DMS 273 treated with DMSO at 0.1 percent for 48 hours (cell line): ENCODE data around the gene FAM124A.

ENCODE experiments used
- DNase-seq: peaks from one replicate; lab custom pipeline; 2025; lab: John Stamatoyannopoulos, UW

Gene FAM124A

DNA sequence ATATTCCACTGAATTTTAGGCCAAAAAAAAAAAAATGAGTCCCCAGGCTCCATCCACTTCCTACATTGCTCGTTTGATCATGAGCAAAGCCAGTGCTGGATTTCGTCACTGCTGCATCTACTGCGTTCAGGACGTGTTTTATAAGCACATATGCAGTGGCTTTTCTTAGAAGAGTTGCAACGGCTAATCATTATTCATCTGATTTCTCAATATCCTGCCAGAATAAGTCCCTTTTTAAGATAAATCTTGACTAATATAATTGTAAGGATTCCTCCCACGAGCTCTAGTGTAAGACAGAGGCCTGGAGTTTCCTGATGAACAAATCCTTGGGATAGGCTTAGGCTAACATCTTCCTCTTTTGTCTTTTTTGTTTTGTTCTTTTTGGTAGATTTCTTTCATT is 19.5 kb downstream of the FAM124A start:
- DNase-seq = no peak

DNA sequence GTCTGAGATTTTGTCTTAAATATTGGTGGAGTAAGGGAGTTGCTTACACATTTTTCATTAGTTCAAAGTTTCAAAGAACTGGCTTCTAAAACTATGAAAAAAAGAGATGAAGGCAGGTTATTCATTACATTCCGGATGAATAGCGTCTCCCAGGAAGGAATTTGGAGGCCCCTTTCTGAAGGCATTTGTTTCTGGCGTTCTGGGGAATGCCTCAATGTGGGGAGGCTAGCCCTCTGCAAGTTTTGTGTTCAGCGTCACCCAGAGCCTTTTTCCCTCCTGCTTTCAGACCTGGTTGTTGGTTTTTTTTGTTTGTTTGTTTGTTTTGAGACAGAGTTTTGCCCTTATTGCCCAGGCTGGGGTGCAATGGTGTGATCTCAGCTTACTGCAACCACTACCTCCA is 21.0 kb downstream of the FAM124A start:
- DNase-seq = no peak

DNA sequence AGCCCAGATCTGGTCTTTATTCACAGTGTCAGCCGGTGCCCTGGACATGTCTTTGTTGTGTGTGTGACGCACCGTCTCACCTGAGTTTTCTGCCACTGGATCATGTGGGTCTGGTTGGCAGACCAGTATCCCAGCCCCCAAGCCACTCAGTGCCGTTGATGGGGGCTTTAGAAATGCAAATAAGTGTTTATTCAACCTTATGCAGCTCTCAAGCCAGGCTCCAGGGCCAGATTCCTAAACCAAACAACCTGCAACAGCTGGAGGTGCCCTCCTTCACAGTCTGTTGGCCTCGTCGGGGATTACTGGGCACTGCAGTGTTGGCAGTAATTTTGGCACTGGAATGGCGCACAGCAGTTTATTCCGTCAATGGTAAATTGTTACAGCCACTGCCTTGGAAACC is 21.6 kb downstream of the FAM124A start:
- no peak for DNase-seq

DNA sequence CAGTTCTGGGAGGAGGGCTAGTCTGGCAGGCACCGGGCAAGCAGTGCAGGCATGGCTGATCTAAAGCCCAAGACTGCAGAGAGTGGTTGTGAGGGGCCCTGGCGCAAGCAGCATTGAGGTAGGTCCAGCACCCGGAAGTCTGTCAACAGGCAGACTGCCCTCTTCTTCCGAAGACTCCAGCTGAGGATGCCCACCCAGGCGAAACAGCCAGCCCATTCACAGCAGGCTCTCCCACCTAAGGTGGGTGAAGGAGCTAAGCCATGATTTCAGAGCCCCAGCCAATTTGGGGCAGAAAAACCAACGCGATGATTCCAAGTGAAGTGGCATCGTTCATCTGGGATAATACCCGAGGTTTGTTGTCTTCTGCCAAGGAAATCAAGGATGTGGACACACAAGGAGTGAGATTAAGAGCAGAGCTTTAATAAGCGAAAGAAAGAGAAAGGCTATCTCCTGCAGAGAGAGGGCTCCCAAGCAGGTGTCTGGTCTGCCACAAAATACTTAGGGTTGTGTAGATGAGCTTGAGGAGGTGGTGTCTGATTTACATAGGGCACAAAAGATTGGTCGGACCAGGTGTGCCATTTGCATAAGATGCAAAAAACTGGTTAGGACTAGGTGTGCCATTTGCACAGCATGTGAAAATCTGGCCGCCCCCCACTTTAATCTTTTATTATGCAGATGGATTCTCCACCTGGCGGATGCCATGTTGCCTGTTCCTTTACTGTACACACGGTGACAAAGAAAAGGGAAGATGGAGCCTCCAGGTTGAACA is 22.6 kb downstream of the FAM124A start:
- DNase-seq = no peak

GRCh38 chr13:51245583-51245982 is 23.4 kb downstream of the FAM124A start:
- no peak for DNase-seq

- DNase-seq = no peak
These were observed 23.8 kb downstream of the FAM124A start for GRCh38 chr13:51246025-51246417.

GRCh38 chr13:51246418-51247277 is 24.4 kb downstream of the FAM124A start:
- no peak for DNase-seq

DNA sequence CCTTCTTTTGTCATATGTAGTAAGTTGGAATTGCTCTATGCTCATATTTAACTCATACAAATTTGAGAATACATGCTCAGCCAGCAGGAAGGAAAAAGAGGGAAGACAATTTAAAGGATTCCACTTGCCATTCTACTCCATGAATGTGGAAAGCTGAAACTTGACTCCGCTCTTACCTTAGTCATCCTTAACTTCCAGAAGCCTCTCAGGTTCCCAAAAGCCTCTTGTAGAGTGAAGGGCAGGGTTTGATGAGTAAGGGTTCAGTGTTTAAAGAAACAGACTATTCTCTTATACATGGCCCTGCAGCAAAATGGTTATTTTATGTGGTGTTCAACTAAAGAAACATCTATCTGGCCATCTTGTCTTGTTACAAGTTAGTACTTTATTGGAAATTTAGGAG is 27.1 kb downstream of the FAM124A start:
- no peak for DNase-seq

GRCh38 chr13:51249770-51250741 is 27.9 kb downstream of the FAM124A start:
- DNase-seq = no peak

DNA sequence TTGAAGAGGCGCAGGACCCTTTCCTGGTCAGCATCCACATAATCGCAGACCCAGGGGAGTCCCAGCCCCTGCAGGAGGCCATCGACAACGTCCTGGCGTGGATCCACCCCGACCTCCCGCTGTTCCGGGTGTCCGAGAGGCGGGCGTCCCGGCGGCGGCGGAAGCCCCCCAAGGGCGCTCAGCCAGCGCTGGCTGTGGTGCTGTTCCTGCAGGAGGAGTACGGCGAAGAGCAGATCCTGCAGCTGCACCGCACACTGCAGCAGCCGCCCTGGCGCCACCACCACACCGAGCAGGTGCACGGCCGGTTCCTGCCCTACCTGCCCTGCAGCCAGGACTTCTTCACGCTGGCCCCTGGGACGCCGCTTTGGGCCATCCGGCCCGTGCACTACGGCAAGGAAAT is 29.3 kb downstream of the FAM124A start:
- no peak for DNase-seq

DNA sequence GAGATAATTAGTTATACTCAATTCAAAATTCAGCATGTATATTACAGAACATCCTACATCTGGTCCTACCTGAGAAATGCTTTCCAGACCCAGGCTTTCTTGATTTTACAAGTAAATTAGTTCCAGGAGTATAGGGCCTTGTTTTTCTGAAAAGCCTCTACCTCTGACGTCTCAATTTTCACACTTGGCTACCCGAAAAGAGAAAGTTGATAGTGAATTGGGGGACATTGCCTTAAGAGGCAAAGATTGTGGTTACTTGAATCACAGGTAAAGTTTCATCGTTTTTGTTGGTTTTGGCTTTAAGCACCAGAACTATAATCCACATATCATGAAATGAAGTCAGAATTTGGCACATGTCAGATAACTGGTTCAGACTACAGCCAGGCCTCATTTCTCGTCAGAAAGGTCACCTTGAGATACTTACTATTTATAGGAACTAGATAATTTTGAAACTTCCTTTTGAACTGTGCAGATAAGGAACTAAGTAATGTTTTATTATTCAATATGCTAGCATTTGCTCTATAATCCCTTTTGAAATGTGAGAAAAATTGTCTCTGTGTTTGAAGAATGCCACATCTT is 30.8 kb downstream of the FAM124A start:
- DNase-seq = no peak

GRCh38 chr13:51255556-51255955 is 33.4 kb downstream of the FAM124A start:
- DNase-seq = no peak

DNA sequence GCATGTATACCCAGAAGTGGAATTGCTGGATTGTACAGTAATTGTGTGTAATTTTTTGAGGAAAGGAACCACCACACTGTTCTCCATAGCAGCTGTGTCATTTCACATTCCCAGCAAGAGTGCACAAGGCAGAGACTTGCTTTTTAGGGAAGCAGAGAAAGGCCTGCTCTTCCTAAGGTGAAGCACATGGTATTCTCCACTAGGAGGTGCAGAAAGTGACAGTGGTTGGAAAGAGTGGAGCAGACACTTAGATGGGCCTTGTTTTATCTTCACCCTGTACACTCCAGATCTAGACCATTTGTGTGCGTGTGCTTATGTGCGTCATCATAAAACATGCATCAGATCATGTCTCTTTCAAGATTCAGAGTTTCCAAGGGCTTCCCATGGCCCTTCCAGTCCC is 35.0 kb downstream of the FAM124A start:
- DNase-seq = no peak

GRCh38 chr13:51258612-51259548 is 36.7 kb downstream of the FAM124A start:
- no peak for DNase-seq

DNA sequence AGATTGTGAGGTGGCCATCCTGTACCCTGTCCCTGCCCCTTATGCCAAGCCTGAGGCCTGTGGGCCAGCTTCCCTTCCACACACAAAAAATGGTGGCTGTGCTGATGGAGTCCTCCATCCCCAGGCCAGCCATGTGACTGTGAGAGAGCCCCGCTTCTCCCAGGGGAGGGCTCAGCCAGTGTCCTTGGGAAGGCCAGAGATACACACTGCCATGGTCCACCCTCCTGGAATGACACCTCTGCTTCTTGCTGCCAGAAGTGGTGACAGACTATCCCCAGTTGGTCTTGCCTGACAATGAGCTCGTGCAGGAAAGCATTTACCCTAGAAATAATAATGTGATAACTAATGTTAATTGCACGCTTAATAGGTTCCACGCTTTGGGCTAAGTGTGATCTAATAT is 38.0 kb downstream of the FAM124A start:
- no peak for DNase-seq

DNA sequence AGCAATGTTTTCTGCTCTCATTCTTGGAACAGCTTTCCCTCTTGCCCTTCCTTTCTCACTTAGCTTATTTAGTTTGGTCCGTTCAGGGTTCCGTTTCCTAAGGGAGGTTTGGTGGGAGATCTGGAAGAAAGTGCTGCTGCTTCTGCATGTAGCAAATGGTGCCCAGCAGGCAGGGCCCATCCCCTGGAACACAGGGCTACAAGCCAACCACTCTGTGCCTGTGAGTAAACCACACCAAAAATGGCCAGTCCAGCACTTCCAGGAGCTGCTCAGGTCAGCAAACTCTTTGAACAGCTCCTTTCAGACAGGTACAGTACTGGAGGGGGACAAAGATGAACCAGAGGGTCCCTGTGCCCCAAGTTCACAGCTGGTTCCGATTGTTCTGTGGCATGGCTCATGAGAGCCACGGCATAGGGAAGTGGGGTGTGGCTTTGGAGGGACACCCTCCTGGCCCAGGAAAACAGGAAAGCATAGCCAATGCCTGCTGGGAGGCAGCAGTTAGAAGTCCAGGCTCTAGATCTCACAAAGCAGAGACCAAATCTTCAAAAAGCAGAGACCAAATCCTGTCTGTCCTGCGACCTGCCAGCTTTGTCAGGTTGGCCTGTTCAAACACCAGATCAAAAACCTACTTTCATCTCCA is 39.5 kb downstream of the FAM124A start:
- DNase-seq = no peak

DNA sequence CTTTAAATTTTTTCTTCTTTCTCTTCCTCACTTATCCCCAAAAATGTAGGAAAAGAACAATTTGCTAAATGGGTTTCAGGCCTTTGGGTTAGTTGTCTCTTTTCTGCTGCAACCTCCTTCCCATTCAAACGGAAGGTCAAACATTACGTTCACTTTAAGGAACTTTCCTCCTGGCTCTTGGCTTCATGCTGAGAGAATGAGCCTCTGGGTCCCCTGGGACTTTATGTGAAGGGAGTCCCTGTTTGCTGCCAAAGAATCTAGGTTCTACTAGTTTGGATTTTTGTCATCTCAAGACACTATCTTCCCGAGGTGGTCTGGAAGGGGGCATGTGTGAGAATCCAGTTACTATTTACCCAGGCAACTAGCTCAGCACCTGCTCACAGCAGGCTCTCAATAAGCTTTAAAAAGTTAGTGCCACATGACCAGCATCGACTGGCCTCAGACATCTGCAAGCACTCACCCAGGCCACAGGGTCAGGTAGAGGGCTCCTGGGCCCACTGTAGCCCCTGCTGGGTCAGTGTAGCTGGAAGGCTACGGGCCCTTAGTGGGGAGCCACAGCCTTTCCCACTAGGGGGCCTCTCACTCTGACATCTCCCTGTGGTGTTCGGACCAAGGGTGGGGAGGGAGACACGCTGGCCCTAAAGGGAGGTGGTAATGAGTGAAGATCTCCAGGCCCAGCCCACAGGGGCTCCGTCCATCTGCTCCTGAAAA is 40.5 kb downstream of the FAM124A start:
- no peak for DNase-seq

- no peak for DNase-seq
These were observed 44.4 kb downstream of the FAM124A start for GRCh38 chr13:51266642-51267041.

GRCh38 chr13:51267622-51268021 is 45.4 kb downstream of the FAM124A start:
- DNase-seq = no peak

GRCh38 chr13:51269039-51269438 is 46.8 kb downstream of the FAM124A start:
- DNase-seq = no peak
